GM21515 (cell line): Measurements from ENCODE around the gene MYPOP.
"Not testable (repeated sequence)": the region's sequence is repeated elsewhere in the genome, so short reads cannot be mapped to it uniquely, and the experiment has no call there.

Experiments used
- ATAC-seq: cut with Tn5 transposase; IDR thresholded peaks from one replicate; pipeline ENCODE4 v1.9.1; 2021; ENCODE audit not compliant: unreplicated experiment

Gene MYPOP

DNA sequence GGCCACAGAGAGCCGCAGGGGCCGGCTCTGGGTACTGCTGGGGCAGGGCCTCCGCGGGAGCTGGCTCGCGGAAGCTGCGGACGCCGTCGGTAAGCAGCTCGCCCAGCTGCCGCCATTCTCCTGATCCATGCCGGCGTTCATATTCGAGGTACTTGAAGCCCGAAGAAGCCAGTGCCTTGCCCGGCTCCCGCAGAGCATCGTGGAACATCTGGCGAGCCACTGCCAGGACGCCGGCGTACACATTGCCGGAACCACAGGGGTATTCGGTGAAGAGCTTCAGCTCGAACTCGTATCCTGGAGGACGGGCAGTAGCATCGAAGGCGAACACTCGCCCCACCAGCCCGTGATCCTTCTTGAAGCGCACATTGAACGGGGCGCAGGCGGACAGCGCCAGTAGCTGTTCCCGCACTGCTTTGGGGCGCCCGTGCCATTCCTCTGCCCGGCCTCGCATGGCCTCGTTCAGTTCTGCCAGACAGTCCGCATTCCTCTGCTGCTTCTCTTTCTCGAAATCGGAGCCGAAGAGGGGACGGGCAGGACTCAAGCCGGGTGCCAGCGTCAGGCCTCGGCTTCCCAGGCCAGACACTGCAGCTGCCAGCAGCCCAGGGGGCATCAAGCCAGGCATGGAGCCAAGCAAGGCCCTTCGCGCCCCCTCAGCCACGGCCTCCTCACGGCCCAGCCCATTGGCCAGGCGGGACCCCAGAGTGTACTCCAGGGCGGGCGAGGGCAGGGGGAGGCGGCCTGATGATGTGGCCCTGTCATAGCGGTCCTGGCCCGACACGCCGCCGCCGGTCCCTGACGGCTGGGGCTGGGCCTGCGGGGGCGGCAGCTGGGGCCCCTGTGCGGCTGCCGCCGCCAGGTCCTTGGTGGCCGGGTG is 17.5 kb downstream of the MYPOP start:
- ATAC-seq: no peak

DNA sequence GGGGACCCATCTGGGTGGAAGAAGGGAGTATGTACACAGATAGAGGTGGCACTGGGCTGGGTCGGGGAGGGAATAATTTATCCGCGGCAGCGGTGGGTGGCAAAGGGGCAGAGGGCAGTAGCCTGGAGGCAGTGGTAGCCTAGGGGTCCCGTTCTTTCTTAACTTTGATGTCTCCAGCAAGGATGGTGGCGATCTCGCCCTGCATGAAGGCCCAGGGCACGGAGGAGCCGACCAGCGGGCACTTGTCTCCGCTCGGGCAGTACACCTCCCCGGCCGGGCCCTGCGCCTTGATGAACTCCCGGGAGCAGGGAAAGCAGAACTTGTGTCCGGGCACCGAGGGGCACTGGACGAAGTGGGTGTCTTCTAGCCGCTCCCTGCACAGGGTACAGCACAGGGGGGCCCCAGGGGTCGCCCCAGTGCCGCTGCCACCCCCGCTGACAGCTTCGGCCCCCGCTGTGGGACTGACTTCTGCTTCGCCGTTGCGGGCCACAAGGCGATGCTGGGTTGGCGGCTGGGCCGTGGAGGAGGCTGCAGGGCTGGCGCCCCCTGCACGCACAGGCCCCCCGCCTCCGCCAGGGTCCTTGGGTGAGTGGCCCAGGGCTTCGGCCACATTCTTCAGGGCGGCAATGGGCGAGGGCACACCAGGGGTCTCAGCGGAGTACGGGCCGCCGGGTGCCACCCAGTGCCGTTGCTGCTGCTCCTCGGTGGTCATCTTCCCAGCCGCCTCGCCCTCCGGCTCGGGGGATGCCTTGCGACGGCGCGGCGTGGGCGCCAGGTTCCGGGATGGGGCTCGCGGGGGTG is 18.3 kb downstream of the MYPOP start:
- ATAC-seq: no peak

DNA sequence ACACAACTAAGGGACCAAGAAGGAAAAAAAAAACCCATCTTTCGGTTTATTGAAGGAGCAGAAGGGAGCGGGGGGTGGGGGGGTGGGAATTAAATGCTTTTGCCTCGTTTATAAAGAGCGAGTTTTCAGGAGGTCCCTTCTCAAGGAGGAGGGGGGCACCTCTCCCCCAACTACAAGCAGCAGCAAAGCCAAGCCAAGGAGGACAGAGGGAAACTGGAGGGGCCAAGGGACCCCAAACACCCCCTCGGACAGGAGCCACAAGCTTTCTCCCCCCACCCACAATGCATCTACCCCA is 18.9 kb downstream of the MYPOP start:
- no peak for ATAC-seq

DNA sequence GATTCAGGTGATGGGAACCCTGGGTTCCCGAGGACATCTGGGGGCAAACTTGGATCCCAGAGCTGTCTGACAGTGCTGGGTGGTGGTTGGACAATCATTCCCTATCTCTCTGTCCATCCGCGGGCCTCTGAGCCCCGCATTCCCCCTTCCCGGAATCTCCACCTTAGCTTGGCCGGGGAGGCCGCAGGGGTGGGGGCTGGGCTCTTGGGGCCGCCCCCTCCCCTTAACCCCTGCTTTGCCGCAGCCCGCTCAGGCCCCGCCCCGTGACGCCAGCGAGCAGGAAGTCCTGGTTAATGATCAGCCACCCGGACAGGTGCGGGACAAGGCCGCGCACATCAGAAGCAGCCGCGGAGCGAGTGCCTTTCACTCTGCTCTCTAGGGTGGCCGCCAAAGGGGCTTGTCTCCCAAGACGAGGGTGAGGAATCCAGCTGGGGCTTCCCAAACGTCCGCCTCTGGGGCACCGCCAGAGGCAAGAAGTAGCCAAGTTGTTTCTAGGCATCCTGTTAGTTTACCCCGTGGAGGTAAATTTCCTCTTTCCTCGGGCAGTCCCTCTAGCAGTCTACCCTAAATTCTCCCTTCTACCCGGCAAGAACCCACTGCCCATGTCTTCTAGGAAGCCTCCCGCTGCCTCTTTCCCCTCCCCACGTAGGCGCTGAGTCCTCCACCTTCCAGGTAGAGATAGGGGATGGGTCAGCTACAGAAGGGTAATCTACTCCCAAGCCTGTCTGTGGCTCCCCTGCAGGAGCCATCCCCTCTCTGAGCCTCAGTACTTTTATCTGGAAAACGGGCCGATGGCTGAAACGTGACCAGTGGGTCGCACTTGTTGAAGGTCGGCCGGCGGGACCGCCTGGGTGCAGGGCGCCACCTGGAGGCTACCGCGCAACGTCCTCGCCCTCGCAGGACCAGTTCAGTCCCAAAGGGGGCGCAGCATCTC is 19.5 kb downstream of the MYPOP start:
- peak; percentile 30 for ATAC-seq

DNA sequence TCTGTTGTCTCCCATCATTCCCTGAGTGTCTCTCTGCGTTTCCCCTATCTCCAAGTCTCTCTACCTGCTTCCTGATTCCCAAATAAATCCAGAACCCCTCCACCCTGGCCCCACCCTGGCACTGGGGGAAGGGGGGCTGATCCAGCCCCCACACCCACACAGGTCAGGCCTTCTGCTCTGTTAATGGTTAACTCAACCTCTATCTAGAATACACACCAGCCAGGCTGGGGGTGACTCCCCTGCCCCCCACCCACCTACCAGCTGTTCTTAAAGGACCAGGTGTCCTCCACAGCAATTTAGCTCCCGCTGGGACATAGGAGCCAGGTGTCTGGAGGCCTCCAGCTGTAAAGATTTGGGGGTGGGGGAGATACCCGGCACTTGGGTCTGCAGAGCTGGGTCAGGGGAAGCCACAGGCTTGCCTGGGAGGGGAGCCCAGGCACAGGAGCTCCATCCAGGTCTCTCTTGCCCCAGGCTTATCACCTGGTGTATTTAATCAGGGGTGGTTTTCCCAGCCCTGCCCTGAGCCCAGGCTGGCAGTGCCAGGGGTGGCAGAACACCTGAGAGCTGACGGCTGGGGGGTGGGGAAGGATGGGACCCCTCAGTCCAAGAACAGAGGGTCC is 20.4 kb downstream of the MYPOP start:
- no peak for ATAC-seq

DNA sequence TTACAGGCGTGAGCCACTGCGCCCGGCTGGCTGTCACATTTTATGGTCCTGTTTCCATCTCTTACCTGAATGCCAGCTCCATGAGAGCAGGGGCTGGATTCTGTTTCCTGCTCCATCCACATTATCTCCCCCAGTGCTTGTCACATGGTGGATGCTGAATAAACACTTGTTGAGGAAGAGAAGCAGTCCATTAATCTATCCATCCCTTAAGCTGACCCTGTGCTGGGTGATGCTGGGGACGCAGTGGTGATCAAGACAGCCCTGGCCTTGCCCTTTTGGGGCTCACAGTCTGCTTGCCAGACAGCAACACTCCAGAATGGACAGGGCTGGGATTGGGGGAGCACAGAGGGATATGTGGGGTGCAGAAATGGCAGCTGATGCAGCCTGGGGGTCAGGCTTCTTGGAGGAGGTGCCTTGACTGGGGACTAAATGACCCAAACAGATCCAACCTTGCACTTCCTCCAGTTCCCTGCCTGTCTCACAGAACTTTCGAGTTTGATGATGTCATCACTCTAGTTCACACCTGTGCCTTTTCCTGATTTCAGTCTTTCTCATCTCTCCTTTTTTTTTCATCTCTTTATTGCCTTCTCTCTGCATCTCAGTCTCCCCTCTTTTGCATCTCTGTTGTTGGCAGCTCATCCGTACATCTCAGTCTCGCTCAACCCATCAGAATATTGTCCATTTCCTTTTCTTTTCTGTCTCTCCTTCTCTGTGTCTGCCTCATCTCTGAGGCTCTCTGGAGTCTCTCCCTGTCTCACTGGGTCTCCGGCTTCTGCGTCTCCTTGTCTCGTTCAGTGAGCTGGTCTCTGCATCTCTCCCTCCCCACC is 21.1 kb downstream of the MYPOP start:
- ATAC-seq: no peak

DNA sequence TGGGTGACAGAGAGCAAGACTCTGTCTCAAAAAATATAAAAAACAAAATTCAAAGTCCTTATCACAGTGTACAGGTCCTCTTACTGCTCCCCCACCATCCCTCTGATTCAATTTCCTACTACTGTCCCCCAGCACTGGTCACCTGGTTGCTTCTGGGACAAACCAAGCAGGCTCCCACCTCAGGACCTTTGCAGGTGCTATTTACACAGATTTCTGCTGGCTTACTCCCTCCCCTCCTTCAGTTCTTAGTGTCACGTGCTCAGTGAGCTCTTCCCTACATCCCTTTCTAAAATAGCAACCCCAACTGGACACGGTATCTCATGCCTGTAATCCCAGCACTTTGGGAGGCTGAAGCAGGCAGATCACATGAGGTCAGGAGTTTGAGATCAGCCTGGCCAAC is 22.4 kb downstream of the MYPOP start:
- ATAC-seq: no peak

DNA sequence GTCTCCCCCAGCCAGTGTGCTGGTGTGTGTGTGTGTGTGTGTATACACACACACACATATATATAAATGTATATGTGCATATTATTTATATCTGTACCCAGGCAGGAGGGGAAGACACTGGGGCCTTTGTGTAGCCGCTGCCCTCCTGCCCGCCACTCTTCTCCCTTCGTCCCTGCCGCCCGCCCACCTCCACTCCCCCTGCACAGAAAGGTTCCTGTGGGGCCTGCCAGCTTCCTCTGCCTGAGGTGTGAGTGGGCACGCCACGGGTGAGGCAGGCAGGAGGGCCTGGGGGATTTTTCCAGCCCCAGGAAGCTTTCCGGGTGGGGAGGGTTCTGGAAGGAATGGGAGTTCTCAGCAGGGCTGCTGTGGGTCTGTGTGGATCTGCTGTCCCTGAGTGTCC is 23.4 kb downstream of the MYPOP start:
- ATAC-seq: no peak

DNA sequence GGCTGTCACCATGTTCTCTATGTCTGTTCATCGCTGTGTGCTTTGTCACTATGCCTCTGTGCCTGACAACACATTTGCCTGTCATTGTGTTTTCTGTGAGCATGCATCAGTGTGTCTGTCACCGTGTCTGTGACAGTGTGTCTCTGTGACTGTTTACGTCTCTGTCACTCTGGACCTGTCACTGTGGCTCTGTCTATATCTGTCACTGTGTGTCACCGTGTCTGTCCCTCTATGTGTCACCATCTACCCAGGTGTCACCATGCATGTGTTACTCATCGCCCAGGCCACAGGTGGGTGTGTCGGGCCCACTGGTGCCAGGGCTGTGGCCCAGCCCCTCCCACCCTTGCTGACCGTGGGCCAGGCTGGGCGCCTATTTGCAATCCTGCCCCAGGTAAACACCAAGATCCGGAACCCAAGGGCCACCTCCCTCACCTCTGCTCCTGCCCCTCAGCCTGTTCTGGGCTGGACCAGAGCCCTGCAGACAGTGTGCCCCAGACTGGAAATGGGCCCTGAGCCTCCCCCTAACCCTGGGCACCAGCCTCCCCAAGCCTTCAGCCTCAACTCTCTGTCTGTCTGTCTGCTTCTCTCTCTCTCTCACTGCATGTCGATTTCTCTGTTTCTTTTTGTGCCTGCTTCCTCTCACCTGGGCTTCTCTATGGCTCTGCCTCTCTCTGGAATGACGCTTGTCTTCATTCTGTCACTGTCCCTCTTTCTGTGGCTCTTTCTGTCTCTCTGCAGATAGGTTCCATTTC is 24.2 kb downstream of the MYPOP start:
- no peak for ATAC-seq

DNA sequence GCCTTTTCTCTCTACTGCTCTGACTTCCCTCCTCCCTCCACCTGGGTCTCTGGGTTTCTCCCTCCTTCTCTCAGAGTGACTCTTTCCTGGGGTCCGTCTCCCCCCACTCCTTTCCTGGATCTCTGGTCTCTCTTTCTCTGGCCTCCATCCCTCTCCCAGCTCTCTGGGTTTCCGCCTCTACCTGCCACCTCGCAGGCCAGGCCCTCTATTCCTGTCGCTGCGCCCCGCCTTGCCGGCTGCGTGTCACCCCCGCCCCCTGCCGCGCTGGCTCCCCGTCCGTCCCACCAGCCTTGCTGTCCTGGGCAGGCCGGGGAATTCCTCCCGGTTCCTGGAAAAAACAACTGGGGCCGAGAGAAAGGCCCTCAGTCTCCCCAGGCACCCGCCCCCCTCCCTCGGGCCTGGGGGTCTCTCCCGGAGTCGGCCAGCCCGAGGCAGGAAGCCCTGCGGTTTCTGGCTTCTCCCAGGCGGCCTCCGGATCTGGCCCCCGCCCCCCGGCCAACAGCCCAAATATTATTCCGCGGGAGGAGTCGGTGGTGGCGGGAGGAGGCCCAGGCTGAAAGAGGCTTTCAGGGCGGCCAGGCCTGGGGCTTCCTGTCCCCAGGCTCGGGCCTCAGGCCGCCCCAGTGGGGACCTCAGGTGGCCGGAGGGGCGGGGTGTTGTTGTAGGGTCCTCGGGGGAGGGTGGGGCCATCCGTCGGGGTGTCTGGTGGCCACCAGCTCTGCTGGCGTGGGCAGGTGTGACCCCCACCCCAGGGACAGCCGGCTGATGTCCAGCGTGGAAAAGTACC is 25.8 kb downstream of the MYPOP start:
- ATAC-seq: no peak

DNA sequence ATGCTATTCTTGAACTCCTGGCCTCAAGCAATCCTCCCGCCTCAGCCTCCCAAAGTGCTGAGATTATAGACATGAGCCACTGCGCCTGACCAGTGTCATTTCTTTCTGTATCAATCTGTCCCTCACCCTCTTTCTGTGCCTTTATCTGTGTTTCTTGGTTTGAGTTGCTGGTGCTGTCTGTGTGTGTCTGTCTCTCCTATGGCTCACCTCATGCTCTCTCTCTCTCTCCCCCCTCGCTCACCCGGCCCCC is 26.3 kb downstream of the MYPOP start:
- ATAC-seq: no peak

DNA sequence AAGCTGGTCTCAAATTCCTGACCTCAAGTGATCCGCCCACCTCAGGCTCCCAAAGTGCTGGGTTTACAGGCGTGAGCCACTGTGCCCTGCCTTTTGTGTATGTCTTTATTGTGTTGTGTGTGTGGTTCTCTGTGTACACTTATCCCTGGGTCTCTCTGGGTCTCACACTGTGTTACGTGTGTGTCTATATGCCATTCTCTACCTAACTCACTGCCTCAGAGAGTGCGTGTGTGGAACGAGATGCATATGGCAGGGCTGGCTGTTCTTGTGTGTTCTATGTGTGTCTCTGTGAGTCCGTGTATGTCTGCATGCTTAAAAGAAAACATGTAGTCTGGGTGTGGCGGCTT is 27.8 kb downstream of the MYPOP start:
- ATAC-seq: no peak

DNA sequence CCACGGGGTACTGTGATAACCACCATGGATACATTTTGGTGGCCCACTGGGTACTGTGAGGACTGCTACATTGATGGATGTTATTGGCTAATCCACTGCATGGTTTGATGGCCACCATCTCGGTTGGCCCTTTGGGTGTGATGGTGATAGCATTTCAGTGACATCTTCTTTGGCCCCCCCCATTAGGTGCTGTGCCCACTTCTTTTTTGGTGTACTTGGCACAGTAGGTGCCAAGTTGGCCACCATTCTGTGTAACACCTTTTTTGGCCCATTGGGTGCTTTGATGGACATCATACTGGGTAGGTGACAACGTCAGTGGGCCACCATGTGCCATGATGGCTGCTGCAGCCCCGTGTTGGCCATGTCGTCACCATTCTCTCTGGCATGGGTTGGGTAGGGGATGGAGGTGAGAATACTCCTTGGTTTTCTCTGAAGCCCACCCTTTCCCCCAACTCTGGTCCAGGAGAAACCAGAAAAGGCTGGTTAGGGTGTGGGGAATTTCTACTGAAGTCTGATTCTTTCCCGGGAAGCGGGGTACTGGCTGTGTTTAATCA is 29.1 kb downstream of the MYPOP start:
- ATAC-seq: no peak

DNA sequence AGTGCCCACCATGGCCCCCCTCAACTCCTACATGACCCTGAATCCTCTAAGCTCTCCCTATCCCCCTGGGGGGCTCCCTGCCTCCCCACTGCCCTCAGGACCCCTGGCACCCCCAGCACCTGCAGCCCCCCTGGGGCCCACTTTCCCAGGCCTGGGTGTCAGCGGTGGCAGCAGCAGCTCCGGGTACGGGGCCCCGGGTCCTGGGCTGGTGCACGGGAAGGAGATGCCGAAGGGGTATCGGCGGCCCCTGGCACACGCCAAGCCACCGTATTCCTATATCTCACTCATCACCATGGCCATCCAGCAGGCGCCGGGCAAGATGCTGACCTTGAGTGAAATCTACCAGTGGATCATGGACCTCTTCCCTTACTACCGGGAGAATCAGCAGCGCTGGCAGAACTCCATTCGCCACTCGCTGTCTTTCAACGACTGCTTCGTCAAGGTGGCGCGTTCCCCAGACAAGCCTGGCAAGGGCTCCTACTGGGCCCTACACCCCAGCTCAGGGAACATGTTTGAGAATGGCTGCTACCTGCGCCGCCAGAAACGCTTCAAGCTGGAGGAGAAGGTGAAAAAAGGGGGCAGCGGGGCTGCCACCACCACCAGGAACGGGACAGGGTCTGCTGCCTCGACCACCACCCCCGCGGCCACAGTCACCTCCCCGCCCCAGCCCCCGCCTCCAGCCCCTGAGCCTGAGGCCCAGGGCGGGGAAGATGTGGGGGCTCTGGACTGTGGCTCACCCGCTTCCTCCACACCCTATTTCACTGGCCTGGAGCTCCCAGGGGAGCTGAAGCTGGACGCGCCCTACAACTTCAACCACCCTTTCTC is 30.1 kb downstream of the MYPOP start:
- no peak for ATAC-seq

DNA sequence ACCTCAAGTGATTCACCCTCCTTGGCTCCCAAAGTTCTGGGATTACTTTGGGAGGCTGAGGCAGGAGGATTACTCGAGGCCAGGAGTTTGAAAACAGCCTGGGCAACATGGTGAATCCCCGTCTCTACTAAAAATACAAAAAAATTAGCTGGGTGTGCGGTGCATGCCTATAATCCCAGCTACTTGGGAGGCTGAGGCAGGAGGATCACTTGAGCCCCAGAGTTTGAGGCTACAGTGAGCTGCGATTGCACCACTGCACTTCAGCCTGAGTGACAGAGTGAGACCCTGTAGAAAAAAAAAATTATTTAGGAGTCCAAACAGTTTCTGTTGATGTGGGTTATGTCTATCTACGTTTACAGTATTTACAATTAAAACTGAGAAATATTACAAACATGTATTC is 31.6 kb downstream of the MYPOP start:
- ATAC-seq: no peak

DNA sequence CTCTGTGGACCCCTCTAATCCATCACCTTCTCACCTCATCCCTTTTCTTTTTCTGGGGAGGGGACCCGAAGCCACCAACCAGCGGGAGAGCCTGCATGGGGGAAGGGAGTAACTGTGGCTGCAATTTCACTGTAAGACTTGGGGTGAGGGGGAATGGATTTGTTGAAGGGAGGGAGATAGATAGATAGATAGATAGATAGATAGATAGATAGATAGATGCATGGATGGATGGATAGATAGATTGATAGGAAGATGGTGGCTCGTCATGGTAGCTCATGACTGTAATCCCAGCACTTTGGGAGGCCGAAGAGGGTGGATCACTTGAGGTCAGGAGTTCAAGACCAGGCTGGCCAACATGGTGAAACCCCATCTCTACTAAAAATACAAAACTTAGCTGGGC is 35.2 kb downstream of the MYPOP start:
- not testable (repeated sequence) for ATAC-seq

DNA sequence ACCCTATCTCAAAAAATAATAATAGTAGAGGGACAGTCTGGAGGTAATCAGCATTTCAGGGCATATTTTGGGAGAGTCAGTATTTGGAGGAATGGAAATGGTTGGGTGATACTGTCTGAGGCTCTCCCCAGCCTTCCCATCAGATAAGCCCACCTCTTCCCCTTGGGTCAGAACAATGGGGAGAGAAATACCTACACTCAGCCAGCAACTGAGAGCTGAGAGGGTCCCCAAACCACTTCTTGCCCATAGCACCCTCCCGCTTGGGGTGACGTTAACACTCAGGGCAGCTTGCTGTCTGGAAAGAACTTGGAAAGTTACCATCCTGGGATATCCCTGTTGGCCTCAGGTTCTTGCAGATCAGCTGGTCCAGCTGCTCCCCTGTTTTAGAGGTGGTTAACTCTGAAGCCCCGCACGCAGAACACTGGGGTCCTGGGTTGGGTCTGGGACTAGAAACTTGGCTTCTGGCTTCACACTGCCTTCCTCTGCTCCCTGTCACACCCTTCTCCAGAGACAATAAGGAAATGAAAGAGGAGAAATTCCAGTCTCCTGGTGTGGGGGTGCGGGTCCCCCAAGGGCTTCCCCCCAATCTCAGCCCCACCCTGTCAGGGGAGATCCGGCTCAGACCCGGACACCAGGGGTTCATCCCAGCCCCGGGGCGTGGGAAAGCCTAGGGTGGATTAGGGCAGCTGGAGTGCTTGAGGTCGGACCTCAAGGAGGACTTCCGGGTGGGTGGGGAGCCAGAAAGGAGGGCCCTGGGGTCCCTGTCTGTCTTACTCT is 35.8 kb downstream of the MYPOP start:
- ATAC-seq: no peak
